Liver (tissue), 9 donors: Measurements from ENCODE around the gene SIRT7. TPM values are rescaled to one million over a fixed set of nuclear protein-coding genes. Genes with fewer than 3 reads are reported as not detected.

ENCODE experiments used
- DNase-seq: peaks from one replicate; pipeline ENCODE4 v3.0.0-alpha.2; 2017; ENCODE audit warnings: low spot score
- H3K27ac ChIP-seq, 2 donors: one replicate each; pipeline ENCODE4 v1.7.0; 2013; ENCODE audit warnings: inconsistent platforms in 2 of 2, low read length in 2 of 2, control low read depth in 1 of 2, low read depth in 1 of 2, mild to moderate bottlenecking in 1 of 2
- H3K27me3 ChIP-seq, 4 donors: one replicate each; pipeline versions ENCODE4 v1.6.1 to v1.7.0; 2013; ENCODE audit warnings: low read length in 3 of 4, inconsistent platforms in 1 of 4, mild to moderate bottlenecking in 1 of 4, moderate library complexity in 1 of 4; ENCODE audit not compliant: control insufficient read depth in 4 of 4, insufficient read depth in 4 of 4
- H3K36me3 ChIP-seq, 4 donors: one replicate each; pipeline versions ENCODE4 v1.6.1 to v1.7.0; 2013; ENCODE audit warnings: low read length in 3 of 4, mild to moderate bottlenecking in 3 of 4, low read depth in 1 of 4, moderate library complexity in 1 of 4; ENCODE audit not compliant: control insufficient read depth in 4 of 4, insufficient read depth in 3 of 4
- H3K4me1 ChIP-seq, 4 donors: one replicate each; pipeline versions ENCODE4 v1.6.1 to v1.7.0; 2013; ENCODE audit warnings: low read length in 3 of 4, mild to moderate bottlenecking in 3 of 4, moderate library complexity in 1 of 4; ENCODE audit not compliant: control insufficient read depth in 4 of 4, insufficient read depth in 4 of 4
- H3K4me3 ChIP-seq, 3 donors: one replicate each; pipeline versions ENCODE4 v1.6.1 to v1.7.0; 2013; ENCODE audit warnings: low read length in 3 of 3, control low read depth in 1 of 3, low read depth in 1 of 3, mild to moderate bottlenecking in 1 of 3
- H3K9ac ChIP-seq, 2 donors: one replicate each; pipeline ENCODE4 v1.7.0; 2013; ENCODE audit warnings: low read length in 2 of 2, mild to moderate bottlenecking in 2 of 2, moderate library complexity in 2 of 2, control low read depth in 1 of 2, low read depth in 1 of 2
- H3K9me3 ChIP-seq, 4 donors: one replicate each; pipeline versions ENCODE4 v1.6.1 to v1.7.0; 2013; ENCODE audit warnings: low read length in 3 of 4; ENCODE audit not compliant: control insufficient read depth in 4 of 4
- ATF3 ChIP-seq: IDR thresholded peaks from 2 replicates; pipeline ENCODE4 v1.6.1; 2016; ENCODE audit warnings: antibody characterized with exemption
- CTCF ChIP-seq: fragments of 150-350 bp; IDR thresholded peaks from 2 replicates; pipeline ENCODE4 v1.5.1; 2017; ENCODE audit warnings: improper control_type of control experiment, low read depth, low read length; ENCODE audit not compliant: missing input control
- EGR1 ChIP-seq, 2 donors: IDR thresholded peaks; 2 replicates each; pipeline ENCODE4 v1.6.1; 2016 to 2018; ENCODE audit warnings: antibody characterized with exemption in 2 of 2, low read depth in 2 of 2
- FOXA1 ChIP-seq: IDR thresholded peaks from 2 replicates; pipeline ENCODE4 v1.6.1; 2016; ENCODE audit warnings: antibody characterized with exemption
- FOXA2 ChIP-seq: IDR thresholded peaks from 2 replicates; pipeline ENCODE4 v1.6.1; 2016; ENCODE audit warnings: antibody characterized with exemption
- GABPA ChIP-seq, 2 donors: IDR thresholded peaks in 1 of 2; conservative IDR thresholded peaks in 1 of 2; 2 replicates each; pipeline ENCODE4 v1.6.1; 2016; ENCODE audit warnings: antibody characterized with exemption in 2 of 2, mild to moderate bottlenecking in 1 of 2, moderate library complexity in 1 of 2
- HNF4A ChIP-seq, 2 donors: conservative IDR thresholded peaks; 2 replicates each; pipeline ENCODE4 v1.6.1; 2016; ENCODE audit warnings: antibody characterized with exemption in 2 of 2, mild to moderate bottlenecking in 2 of 2
- HNF4G ChIP-seq: IDR thresholded peaks from 2 replicates; pipeline ENCODE4 v1.6.1; 2016; ENCODE audit warnings: antibody characterized with exemption
- JUND ChIP-seq, 2 donors: IDR thresholded peaks; 2 replicates each; pipeline ENCODE4 v1.6.1; 2016; ENCODE audit warnings: antibody characterized with exemption in 2 of 2
- MAX ChIP-seq: IDR thresholded peaks from 2 replicates; pipeline ENCODE4 v1.6.1; 2016; ENCODE audit warnings: antibody characterized with exemption
- NR2F2 ChIP-seq: IDR thresholded peaks from 2 replicates; pipeline ENCODE4 v1.6.1; 2016; ENCODE audit warnings: antibody characterized with exemption
- RAD21 ChIP-seq, 2 donors: IDR thresholded peaks; 2 replicates each; pipeline ENCODE4 v1.6.1; 2016; ENCODE audit warnings: antibody characterized with exemption in 2 of 2, mild to moderate bottlenecking in 2 of 2
- REST ChIP-seq: IDR thresholded peaks from 2 replicates; pipeline ENCODE4 v1.6.1; 2016; ENCODE audit warnings: antibody characterized with exemption, mild to moderate bottlenecking
- RXRA ChIP-seq, 2 donors: IDR thresholded peaks; 2 replicates each; pipeline ENCODE4 v1.6.1; 2017 to 2018; ENCODE audit warnings: antibody characterized with exemption in 2 of 2, mild to moderate bottlenecking in 1 of 2
- SP1 ChIP-seq: IDR thresholded peaks from 2 replicates; pipeline ENCODE4 v1.6.1; 2018; ENCODE audit warnings: antibody characterized with exemption, mild to moderate bottlenecking
- TAF1 ChIP-seq: conservative IDR thresholded peaks from 2 replicates; pipeline ENCODE4 v1.6.1; 2016; ENCODE audit warnings: antibody characterized with exemption, mild to moderate bottlenecking
- YY1 ChIP-seq: IDR thresholded peaks from 2 replicates; pipeline ENCODE4 v1.6.1; 2016; ENCODE audit warnings: antibody characterized with exemption, mild to moderate bottlenecking
- ZBTB33 ChIP-seq: IDR thresholded peaks from 2 replicates; pipeline ENCODE4 v1.6.1; 2016; ENCODE audit warnings: antibody characterized with exemption
- WGBS: extraction: QIAGEN DNeasy Blood & Tissue Kit; methylation state at CpG from one replicate; pipeline ENCODE4 v1.1.7; 2013; 5-methylcytosine and 5-hydroxymethylcytosine counted together
- polyA plus RNA-seq, 2 donors: library from polyadenylated mRNA; stranded (reverse) in 1 of 2; unstranded in 1 of 2; fragments of 200-250 nt in 1 of 2; fragments of >200 nt in 1 of 2; fragmentation: Nextera tagmentation in 1 of 2; extraction: Ambion mirVana in 1 of 2; gene quantifications; one replicate each; pipeline versions ENCODE4 v1.2.1 to v1.2.3, GENCODE V29; 2013 to 2015
- total RNA-seq, 2 donors: library from RNA; depleted of rRNA; stranded (reverse); fragments of >200 nt; gene quantifications; one replicate each; pipeline ENCODE4 v1.2.3, GENCODE V29; 2014
- donor health status: healthy.
- donor health status: healthy.
- donor health status: healthy.
- donor health status: healthy.
- donor health status: healthy.

SIRT7 gene
- total and polyA plus RNA-seq, 4 donors = 7.1 to 16.5 (median 11.5) TPM

GRCh38 chr17:81865358-81865732 is 52.6 kb downstream of the SIRT7 start:
- H3K27me3 ChIP-seq = no peaks in the 10 kb centered on the region
- H3K36me3 ChIP-seq = peaks cover 0 to 6% (median 2%) of the 10 kb centered on the region in 4 donors
- TF ChIP-seq MAX (no peak), REST (no peak), ATF3 (no peak), SP1 (no peak), RXRA (IDR thresholded peaks at IDR 0.05) (no peak), FOXA2 (no peak), JUND (IDR thresholded peaks at IDR 0.05) (no peak), TAF1 (no peak), HNF4G (no peak), HNF4A (conservative IDR thresholded peaks at IDR 0.05) (no peak), YY1 (no peak), NR2F2 (no peak), FOXA1 (no peak), CTCF (no peak), GABPA (IDR thresholded peaks at IDR 0.05 in 1 of 2, conservative IDR thresholded peaks at IDR 0.05 in 1 of 2) (no peak), EGR1 (IDR thresholded peaks at IDR 0.05; ENCODE audit: low read depth in 2 of 2) (no peak), RAD21 (IDR thresholded peaks at IDR 0.05) (no peak), ZBTB33 (no peak)
- H3K27ac ChIP-seq = peak overlapping the region; percentile 92 to 95
- 87% methylated on average over 8 of the region's 8 CpGs for WGBS
- H3K9me3 ChIP-seq = no peaks in the 10 kb centered on the region
- no peak overlapping the region for H3K4me3 ChIP-seq
- H3K9ac ChIP-seq = peak overlapping the region; percentile 8 to 83
- no peak for DNase-seq
- H3K4me1 ChIP-seq = peaks cover 20 to 78% (median 58%) of the 10 kb centered on the region in 4 donors
